ENCODE data around the gene PKNOX2.

Gene PKNOX2

DNA sequence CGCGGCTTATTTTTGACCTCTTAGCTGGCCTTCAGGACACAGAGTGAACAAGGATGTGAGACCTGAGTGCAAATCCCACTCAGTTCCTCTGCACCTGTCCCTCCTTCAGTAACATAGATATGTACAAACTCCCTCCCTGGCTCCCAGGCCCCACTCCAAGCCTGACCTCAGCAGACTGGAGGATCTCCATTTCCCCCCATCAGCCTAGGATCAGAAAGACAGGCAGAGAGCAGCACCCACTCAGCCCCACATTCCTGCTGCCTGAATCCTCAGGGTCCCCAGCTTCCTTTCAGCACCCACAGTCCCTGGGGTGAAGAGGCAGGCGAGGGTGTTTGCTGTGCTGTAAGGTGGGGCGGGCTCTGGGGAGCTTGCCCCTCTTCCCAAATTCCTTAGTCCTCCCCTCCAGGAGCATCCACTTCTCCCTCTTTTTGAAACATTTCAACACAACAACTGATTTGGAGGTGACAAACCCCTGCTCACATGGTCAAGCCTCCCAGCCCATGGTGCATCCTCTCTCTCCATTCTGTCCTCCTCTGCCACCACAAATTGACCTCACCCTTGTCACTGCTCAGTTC lies 180.4 kb downstream of the PKNOX2 start:
- DNase-seq = no peak

DNA sequence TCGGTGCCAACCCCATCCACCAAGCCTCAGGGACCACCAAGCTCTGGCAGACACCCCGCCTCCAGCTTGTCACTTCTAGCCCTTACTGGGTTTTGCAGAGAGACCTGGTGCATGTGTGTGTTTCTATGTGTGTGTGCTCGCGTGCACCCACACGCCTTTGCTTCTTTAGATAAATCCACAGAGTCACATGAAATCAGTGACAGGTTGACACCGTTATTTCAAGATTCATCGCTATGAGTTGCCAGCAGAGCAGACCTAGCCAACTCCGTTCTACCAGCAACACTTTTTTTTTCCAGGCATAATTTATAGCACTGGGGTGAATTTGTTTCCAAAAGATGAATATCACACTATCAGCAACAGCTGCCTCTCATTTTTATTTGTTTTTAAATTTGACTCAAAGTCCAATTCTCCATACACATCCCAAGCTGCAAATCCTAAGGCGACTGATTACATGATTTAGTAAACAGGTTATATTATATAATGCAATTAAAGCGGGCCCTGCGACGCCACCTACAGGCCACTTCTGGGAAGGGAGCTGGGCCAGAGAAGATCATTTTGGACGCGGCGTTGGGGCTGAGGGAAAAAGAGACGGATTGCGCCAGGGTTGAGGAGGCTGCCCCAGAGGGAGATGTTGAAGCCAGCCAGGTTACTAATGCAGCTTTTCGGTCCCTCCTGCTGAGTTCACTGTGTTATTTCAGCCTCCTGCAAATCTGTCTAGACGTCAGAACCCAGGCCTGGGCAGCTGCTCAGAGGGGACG lies 181.0 kb downstream of the PKNOX2 start:
- DNase-seq = peak; percentile 32

DNA sequence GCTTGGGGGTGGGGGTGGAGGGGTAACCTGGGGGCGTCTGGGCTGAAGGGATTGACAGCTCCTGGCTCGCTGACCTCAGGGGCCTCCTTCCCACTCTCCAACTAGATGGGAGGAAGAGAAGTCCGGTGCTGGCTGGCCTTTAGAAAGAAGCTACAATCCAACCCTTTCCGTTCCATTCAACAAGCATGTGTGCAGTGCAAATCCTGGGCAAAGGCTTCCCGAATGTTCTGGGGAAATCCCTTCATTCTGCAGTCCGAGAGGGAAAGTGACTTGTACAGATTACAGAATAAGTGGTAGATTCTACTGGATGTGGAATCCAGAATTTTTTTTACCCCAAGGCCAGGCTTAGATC lies 181.6 kb downstream of the PKNOX2 start:
- no peak for DNase-seq

DNA sequence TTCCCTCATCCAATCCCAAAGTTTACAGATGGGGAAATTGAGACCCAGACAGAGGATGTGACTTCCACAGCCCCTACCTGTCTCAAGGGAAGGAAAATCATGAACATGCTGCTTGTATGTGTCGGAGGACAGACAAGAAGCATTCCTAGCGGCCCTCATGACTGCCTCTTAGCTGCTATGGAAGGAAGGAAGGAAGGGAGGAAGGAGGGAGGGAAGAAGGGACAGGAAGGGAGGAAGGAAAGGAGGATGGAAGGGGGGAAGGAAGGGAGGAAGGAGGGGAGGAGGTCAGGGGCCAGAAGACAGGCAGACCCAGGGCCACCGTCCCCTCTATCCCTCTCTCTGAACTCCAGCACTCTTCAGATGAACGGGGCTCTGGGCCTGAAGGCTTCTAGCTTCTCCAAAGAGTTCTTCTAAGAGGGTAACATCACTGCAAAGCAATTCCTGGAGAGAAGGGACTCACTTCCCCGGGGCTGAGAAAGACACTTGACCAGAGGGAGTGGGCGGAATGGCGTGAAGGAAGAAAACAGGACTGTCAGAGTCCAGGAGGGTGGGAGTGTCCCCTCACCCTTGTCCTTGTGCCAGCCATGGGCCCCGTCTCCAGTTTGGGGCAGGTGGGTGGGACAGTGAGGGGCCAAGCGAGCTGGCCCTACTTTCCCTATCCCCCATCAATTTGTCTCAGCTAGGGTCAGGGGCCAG lies 182.2 kb downstream of the PKNOX2 start:
- DNase-seq = no peak

DNA sequence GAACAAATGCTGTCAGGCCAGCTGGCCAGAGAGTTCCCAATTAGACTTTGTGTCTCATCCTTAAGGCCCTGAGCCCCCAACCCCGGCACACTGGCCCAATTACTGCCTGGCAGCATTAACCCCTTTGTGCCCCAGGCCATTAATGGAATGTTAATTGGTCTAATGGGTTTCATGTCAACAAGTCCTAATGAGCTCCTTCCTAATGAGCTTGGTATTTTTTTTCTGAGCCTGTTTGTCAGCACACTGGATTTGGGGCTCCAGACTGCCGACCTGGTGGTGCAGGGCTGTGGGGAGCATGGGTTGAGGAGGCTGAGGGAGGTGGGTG lies 182.7 kb downstream of the PKNOX2 start:
- DNase-seq = no peak

DNA sequence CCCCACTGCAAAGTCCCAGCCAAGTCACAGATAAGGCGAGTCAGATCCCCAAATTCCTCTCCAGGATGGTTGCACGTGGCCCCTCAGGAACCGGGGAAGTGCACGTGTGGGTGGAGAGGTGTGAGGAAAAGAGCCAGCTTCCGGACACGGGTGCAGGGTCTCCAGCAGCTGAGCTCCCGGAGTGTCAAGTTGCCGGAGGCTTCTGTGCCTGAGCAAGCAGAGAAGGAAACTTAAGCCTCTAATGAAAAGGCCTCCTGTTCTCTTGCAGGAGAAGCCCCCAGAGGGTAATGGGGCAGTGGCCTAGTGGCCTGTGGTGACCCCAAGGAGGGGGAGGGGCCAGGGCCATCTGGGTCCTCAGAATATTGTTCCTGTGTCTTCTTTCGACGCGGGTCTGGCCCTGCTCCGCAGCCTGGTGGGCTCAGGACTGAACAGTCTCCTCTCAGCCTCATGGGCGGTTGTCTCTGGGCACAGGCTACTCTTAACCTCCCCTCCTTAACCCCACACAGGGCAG lies 183.6 kb downstream of the PKNOX2 start:
- DNase-seq = no peak

DNA sequence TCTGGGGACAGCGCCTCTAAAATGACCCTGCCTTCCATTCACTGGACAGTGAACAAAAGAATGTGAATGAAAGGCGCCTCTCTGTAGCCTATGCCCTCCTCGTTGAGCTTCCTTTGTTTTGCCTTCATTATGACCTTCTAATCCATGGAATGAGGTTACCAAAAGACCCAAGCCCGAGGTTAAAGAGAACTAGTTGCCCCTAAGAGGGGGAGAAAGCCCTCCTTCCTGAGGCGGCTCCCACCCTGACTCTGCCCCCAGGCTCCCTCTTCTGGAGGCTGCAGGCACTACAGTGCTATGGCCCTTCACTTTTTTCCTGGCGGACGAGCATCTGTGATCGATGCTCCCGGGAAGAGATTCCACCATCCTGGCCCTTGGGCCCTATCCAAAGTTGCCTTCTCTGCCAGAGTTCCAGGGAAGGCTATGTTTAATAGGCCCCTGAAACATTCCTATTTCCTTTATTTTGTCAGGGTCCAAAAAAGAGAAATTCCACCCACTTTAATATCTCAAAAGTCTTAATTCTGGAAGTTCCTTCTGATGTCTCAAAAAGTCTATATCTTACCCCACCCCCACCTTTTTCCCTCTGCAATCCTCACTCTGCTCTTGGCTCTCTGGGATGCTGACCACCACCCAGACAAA lies 184.2 kb downstream of the PKNOX2 start:
- DNase-seq = peak; percentile 45

DNA sequence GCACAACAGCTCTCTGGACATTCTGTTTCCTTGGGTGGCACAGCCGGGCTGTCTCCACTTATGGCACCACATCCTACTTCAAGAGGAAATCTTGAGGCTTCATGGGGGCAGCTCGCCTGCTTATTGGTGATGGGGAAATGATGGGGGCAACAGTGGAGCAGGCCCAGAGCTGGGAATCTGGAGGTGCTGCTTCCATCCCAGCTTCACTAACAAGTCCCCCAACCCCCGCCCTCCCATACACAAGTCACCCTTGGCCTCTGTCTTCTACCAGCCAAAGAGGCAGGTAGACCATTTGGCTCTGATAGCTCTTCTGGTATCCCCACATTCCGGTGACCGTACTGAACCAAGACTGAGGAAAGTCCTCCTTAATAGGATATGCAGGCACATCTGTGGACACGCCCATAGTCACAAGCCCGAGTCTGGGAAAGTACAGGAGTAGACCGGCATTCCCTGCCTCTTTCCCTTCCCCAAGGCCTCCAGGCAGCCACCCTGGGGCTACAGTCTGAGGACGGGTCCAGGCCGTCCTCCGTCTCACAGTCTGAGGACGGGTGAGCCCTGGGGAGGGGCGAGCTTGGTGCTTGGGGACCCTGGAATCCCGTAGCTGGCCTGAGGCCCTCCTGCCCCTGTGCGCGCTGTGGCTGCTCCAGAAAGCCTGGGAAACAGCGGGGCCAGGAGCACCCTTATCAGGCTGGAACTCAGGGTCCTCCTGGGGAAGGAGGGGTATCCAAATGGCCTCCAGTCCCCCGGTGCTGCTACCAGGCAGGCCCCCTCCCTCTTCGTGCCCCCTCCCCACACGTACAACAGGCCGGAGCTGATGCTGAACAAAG lies 185.9 kb downstream of the PKNOX2 start:
- DNase-seq = no peak

DNA sequence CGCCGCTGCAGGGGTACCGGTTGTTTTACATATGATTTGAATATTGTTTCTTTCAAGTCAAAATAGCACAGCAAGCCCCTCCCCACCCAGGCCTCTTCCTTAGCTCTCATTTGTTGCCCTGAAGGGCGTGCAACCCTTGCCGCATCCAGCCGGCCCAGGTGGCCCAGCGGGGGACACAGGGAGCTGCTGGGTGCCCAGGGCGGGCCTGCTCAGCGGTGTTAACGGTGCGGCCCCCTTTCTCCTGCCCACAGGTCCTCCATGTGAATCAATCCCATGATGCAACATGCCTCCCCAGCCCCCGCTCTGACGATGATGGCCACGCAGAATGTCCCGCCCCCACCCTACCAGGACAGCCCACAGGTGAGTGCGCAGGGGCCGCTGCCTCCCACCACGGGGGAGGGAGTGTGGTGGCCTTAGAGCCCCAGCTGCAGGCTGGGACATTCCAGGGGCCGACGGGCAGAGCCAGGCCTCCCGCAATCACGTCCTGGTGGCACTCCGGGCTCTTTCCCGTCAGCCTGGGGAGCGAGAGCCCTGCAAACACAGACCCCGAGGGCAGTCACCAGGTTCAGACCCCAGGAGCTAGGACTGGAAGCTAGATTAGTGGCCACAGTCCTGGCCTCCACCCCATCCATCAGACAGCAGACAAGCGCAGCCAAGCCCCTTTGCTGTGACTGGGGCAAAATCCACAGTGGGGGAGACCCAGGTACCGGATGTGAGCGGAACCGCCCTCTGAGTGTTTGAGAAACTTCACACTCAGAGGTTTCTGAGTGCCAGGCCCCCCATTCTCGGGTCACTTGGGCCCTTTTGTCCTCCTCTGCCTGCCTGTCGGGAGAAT lies 186.7 kb downstream of the PKNOX2 start:
- no peak for DNase-seq

DNA sequence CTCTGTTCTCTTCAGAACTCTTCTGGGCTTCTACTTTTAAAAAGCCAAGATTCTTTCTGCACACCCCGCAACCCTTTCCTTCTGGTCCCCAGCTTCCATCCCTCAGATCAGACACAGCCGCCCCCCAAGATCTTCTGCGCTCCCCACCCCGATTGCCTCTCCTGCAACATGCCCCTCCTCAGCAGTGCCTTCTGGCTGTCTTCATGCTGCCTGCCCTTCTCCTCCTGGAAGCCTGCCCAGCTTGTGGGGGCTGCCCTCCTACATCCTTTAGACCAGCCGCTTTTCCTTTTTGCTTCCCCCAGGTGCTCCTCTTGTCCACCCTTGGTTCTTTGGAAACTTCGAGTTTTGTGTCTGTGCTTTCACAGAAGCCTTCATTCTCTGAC lies 187.3 kb downstream of the PKNOX2 start:
- no peak for DNase-seq

DNA sequence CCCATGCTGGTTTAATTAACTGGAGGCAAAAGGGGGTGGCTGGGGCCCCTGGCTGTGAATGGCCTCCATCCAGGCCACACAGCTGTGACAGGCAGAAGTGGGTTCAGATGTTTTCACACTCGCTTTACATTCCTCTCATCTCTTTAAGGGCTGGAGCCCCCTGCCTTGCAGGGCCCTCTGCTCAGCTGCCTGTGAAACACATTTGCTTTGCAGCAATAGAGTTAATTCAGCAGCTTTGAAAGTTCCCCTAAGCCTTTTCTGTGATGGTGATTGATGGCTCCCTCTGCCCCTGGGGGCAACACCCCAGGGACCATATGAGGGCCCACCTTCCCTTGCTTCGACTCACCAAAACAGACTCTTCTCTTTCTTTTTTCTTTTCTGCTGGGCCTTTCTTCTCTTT lies 192.2 kb downstream of the PKNOX2 start:
- no peak for DNase-seq

DNA sequence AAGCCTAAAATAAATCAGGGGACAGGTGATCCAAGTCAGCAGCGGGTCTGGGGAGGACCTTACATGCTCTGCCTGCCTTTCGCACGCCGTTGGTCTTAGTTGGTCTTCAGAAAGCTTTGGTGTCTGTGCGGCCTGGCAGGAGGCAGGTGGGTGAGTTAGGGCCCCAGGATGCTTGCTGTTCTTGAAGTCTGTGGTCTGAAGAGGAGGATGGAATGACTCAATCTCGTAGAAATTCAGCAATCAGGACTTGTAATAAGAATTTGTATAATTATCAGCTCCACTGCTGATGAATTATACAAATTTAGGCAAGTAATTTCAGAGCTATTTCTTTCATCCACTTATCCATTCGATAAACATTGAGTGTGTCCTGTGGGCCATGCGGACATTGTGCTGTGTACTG lies 193.0 kb downstream of the PKNOX2 start:
- no peak for DNase-seq

DNA sequence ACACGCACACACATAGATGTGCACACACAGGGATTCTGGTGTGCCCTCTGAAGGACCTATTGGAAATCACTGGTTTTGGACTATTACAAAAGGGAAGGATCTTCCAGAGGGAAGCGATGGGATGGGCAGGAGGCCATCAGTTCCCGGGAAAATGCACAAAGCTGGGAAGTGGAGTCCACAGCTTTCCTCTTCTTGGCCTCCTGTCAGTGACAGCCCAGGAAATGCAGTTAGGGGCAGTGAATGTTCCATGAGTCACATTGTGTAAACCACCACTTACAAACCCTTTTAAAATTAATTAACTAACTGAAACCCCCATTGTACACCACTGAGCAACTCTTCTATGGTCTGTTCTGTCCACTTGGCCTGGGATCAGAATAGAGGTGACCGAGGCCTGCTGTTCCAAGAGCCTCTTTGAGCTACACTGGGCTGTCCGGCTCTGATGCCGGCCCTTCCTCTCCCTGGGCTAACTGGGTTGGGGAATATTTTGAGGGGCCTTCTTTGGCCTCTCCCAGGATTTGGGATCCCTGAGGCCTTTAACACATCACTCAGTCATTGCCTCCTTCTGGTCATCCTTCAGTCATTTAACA lies 193.8 kb downstream of the PKNOX2 start:
- no peak for DNase-seq

DNA sequence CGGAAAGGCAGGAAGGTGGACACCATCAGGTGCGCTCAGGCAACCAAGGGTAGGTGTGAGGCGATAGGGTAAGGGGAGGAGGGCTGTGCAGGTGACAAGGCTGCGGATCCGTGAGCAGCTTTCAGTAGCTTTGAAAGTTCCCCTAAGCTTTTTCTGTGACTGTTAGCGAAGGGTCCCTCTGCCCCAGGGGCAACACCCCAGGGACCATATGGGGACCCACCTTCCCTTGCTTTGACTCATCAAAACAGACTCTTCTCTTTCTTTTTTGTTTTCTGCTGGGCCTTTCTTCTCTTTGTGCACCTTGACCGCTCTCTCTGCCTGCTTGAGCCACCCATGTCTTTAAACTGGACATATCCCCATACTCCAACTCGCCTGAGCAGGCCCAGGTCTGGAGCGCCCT lies 194.6 kb downstream of the PKNOX2 start:
- no peak for DNase-seq

DNA sequence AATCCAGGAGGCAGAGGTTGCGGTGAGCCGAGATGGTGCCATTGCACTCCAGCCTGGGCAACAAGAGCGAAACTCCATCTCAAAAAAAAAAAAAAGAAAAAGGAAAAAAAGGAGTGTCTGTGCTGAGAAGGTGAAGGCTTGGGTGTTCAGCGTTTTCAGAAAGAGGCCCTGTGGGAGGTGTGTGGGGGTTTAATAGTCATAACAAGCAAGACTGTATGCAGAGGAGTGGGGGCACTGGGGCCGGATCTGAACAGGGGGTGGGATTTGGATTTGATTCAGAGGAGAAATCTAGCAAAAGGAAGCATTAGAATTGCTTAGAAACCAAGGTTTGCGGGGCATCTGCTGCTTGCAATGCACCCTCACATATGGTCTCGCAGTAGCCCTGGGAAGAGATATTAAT lies 195.5 kb downstream of the PKNOX2 start:
- no peak for DNase-seq

DNA sequence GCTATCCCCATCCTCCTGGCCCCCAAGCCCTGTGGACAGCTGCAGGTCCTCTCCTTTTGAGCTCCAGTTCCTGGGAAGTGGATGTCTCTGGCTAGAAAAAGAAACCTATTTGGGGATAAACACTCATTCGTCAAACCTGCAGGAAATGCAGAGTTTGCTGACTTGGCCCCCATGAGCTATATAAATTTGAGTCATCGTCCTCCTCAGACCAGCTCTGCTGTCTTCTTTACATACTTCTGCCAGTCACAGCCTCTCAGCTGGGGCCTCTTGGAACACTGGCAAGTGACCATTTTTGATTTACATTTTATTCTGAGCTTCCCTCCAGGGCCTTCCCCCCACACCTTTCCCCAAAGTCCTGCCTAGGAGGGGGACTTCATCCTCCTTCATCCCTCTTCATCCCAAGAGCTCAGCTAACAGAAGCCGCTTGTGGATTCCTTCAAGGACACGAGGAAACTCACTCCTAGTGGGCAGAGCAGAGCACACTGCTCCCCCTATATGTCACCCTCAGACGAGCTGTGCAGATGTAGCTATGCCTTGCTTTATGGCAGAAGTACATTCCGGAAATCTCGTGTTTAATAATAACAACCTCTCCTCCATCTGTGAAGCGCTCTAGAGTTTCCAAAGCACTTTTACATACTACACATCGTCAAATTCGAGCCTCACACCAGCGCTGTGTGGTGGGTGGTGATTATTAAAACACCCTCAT lies 199.7 kb downstream of the PKNOX2 start:
- no peak for DNase-seq

DNA sequence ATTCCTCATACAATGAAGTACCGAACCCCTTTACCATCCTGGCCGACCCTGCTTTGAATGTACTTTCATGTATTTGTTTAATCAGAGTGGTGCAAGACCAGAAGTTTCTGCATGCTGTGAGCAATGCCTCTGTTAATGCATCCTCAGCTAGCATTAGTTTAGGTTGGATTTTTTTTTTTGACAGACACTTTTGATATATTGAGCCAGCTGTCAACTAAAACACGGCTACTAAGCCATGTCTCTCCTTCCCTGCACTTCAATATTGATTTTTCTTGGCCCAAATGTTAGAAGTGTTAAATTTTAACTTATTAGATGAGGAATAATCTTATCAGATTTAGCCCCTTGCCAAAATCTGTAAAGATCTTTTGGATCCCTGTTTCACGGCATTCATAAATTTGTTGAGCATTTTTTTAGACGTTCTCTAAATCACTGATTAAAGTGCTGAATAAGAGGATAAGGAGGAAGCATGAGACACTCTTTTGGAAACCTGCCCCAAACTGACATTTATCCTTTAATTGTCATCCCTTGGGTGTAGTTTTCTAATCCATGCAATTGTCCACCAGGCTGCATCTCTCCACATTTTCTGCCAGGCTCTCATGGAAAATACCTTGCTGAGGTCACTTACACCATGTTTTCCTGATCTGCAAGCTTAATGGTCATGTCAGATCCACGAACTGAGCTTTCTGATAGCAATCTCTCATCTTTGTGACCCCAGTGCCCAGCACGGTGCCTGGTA lies 200.8 kb downstream of the PKNOX2 start:
- no peak for DNase-seq

DNA sequence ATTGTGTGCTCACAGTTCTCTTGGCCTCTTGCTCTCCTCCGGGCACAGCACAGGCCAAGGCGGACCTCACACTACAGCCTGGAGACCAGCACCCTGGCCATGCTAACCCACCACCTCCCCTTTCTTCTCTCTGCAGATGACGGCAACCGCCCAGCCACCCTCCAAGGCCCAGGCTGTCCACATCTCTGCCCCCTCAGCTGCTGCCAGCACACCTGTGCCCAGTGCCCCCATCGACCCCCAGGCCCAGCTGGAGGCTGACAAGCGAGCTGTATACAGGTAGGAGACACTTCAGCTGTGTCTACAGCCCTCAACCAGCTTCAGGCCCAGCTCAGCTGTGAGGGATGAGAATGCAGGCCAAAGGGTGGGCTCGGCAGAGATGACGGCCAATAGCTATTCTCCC lies 203.2 kb downstream of the PKNOX2 start:
- DNase-seq = no peak

DNA sequence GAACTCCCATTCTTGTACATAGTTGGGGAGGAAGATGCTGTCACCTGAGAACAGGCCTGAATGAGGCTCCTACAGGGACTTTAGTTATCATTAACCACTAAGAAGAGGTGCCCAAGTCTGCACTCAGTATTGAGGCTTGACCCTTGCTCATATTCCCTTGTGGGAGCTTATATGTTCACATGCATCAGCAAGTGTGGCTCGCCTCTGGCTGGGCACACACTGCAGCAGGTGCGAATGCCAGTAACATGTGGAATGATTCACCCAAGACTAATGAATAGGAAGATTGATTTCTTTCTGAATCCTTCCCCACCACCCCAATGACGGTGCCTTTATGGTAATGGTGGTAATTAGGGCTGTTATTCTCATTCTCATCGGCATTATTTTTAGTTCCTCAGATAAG lies 204.2 kb downstream of the PKNOX2 start:
- no peak for DNase-seq

DNA sequence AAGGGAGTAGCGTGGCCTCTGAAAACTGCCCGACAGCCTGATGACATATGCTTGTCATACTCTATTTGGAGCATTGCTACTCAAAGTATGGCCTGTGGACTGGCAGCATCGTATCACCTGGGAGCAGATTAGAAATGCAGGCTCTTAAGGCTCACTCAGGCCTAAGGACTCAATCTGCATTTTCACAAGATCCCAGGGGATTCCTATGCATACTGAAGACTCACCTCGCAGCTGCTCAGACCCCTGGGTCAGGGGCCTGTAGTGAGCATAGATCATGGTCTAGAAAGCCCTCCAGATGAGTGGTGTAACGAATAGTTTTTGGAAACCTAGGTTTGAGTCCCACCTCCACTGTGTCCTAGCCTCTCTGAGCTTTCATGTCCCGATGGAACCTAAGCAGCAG lies 205.3 kb downstream of the PKNOX2 start:
- no peak for DNase-seq

Data from activated CD8-positive, alpha-beta memory T cell treated with anti-CD3 and anti-CD28 coated beads, Interleukin-2, amount 50 U/mL, for 4 hours (primary cell).